ENCODE data around the gene FNDC8. TPM values are rescaled to one million over a fixed set of nuclear protein-coding genes. Genes with fewer than 3 reads are reported as not detected.

Gene FNDC8
- total and polyA plus RNA-seq, 12 donors = not detected

GRCh38 chr17:35082073-35082657, 39.2 kb upstream of the FNDC8 start:
- H3K9me3 ChIP-seq = no peaks in the 10 kb centered on the region
- ATAC-seq = no peak
- 44 to 62% methylated on average over 3 of the region's 3 CpGs for WGBS, 2 donors
- H3K4me1 ChIP-seq = peaks cover 0 to 31% (median 4%) of the 10 kb centered on the region in 9 donors
- H3K4me3 ChIP-seq = no peak overlapping the region
- H3K27me3 ChIP-seq = no peaks in the 10 kb centered on the region
- no peaks in the 10 kb centered on the region for H3K36me3 ChIP-seq
- no peak for TF ChIP-seq CTCF (IDR thresholded peaks at IDR 0.05)
- no peak overlapping the region for H3K27ac ChIP-seq
- intact Hi-C loops (cut with DNase I) = loop anchor here in 1 of 10 donors (10.0 kb wide), 1 partner anchor 87 kb away; no protein-coding TSS in a partner anchor
- no peak for DNase-seq

GRCh38 chr17:35083071-35083470, 38.3 kb upstream of the FNDC8 start:
- ATAC-seq = no peak
- no peaks in the 10 kb centered on the region for H3K9me3 ChIP-seq
- DNase-seq = no peak
- H3K27me3 ChIP-seq = no peaks in the 10 kb centered on the region
- intact Hi-C loops (cut with DNase I) = loop anchor here in 1 of 10 donors (10.0 kb wide), 1 partner anchor 88 kb away; no protein-coding TSS in a partner anchor
- WGBS, 2 donors = 80 to 86% methylated on average over 2 of the region's 2 CpGs
- H3K27ac ChIP-seq = no peak overlapping the region
- no peak for TF ChIP-seq CTCF (IDR thresholded peaks at IDR 0.05)
- H3K4me3 ChIP-seq = no peak overlapping the region
- H3K4me1 ChIP-seq = peaks cover 0 to 40% (median 10%) of the 10 kb centered on the region in 9 donors
- H3K36me3 ChIP-seq = no peaks in the 10 kb centered on the region

- Histone ChIP-seq H3K4me3 (no peak overlapping the region), H3K36me3 (no peaks in the 10 kb centered on the region), H3K27me3 (no peaks in the 10 kb centered on the region), H3K9me3 (no peaks in the 10 kb centered on the region), H3K4me1 (peaks cover 0 to 51% (median 12%) of the 10 kb centered on the region in 9 donors), H3K27ac (no peak overlapping the region)
- TF ChIP-seq CTCF (IDR thresholded peaks at IDR 0.05) = no peak
- WGBS, 2 donors = 87 to 93% methylated on average over 2 of the region's 2 CpGs
- DNase-seq = no peak
- intact Hi-C loops (cut with DNase I) = loop anchor here in 5 of 10 donors (5.0 to 10.0 kb wide), 3 partner anchors 88 to 103 kb away; partner anchors contain the start of gene LIG3 (in 2 of the 5)
- ATAC-seq = no peak
Observed at GRCh38 chr17:35084987-35085386, 36.4 kb upstream of the FNDC8 start.

GRCh38 chr17:35086164-35086563, 35.3 kb upstream of the FNDC8 start:
- no peak for DNase-seq
- intact Hi-C loops (cut with DNase I) = loop anchor here in 5 of 10 donors (5.0 to 10.0 kb wide), 3 partner anchors 89 to 104 kb away; partner anchors contain the start of gene LIG3 (in 2 of the 5)
- no peak for TF ChIP-seq CTCF (IDR thresholded peaks at IDR 0.05)

More at GRCh38 chr17:35086164-35086563, 35.3 kb upstream of the FNDC8 start:
- Histone ChIP-seq H3K9me3 (no peaks in the 10 kb centered on the region), H3K27ac (no peak overlapping the region), H3K27me3 (no peaks in the 10 kb centered on the region), H3K4me1 (peaks cover 0 to 45% (median 12%) of the 10 kb centered on the region in 9 donors), H3K36me3 (no peaks in the 10 kb centered on the region), H3K4me3 (no peak overlapping the region)
- no peak for ATAC-seq
- WGBS, 2 donors = 98 to 100% methylated on average over 8 of the region's 8 CpGs

Measured in heart right ventricle (tissue), 16 donors.